Stimulated activated CD4-positive, alpha-beta T cell treated with anti-CD3 and anti-CD28 coated beads, Interleukin-4, amount 100 ng/mL, for 24 hours (primary cell): ENCODE results near the gene FAM120A.
"Not testable (repeated sequence)": the region's sequence is repeated elsewhere in the genome, so short reads cannot be mapped to it uniquely, and the experiment has no call there.

Experiments
- DNase-seq: peaks from one replicate; pipeline ENCODE4 v3.0.0-alpha.2; 2020

The FAM120A gene

DNA sequence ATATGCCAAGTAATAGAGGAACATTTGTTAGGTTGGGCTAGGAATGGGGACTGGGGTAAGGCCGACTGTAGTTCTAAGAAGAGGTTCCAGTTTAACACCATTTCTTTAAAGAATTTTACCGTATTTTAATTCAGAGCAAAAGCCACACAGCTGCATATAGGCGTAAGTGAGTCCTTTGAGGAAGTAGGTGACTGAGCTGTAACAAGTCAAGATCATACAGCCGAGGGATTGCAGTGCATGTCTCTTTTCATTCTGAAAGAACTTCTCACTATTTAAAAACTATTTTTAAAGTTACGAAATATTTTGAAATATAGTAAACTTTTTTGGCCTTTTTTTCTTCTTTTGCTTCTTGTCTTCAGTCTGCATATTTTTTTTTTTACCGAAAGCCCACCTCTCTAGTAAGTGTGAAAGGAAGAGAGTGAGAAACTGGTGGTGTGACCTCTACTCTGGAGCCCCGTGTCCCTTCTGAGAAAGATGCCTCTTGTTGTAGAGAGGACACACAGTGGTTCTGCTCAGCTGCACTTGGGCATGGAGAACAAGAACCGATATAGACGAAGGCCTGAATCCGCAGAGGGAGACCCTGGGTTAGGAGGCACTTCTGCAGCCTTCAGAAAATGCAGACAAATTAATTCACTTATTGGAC lies 60.8 kb downstream of the FAM120A start:
- not testable (repeated sequence) for DNase-seq

- DNase-seq: no peak
Measured at GRCh38 chr9:93513606-93514005, 62.1 kb downstream of the FAM120A start.

DNA sequence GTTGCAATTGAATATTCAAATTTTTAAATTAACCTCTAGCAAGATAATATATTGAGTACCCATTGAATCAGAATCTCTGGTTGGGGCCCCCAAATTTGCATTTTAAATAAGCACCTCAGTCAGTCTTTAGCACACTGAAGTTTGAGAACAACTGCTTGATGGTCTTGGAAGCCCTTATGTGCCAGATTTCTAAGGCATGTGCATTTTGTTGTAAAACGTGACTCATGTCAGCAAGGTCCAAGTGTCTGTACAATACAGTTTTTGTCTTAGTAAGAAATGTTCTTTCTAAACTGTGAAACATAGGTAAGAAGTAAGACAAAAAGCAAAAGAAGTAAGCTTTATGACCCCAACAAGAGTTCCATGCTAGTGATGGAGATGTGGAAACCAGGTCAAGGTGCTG lies 65.8 kb downstream of the FAM120A start:
- DNase-seq: no peak

DNA sequence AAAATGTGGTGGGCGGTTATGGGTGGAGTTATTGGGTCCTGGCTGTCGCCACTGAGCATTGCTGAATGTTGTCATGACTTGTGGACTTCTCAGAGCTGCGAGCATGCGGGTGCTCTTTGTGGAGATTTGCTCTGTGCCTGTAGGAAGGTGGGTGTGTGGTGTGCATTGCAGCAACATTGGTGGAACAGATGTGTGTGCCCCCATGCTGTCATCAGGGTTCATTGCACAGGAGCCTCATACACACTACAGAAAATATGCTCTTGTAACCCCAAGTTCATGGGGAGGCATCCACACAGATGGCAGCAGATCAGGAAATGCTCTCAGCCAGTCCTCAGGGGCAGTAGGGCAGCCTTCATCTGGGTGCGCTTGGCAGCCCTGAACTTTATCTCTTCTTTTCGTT lies 69.0 kb downstream of the FAM120A start:
- DNase-seq: no peak

DNA sequence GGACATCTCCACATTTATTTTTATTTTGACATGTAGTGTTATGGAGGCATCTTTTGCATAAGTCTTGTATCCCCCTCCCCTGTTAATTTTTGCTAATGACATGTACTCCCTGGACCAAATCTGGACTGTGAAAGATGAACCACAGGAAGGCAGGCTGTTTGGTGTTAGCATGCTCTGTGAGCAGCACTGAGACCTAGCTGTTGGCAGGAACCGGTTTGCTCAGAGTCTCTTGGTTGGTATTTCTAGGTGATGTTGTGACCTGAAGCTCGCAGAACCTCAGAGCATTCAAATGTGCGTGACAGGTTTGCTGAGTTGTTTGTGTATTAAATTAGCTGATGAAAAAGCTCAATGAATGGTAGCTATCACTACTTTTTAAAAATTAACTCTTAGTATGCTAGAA lies 71.3 kb downstream of the FAM120A start:
- DNase-seq: no peak

DNA sequence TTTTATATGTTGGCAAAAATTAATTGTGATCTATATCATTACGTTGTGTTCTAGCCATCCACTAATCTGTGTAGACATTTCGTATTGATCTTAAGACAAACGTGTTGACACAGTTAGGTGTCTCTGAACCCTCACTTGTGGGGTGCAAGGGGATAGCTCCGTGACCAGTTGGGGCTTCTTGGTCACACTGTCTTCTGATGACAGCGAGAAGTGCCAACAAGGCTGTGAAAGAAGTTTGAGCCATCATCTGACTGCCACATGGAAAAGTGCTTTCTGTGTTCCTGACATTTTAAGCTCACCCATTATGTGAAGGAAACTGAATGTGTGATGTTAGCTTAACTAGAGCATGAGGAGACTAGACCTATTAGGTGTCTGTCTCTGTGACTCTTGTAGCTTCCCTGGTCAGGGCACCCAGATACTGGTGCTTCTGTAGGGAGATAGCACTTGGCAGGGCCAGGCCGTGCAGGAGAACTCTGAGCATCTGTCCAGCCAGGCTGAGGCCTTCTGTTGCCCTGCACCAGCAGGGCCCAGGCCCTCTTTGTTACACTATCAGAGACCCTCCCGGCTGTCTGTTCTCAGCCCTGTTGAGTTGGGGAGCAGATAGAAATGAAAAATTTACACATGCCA lies 72.1 kb downstream of the FAM120A start:
- no peak for DNase-seq

GRCh38 chr9:93525476-93525875 lies 74.0 kb downstream of the FAM120A start:
- DNase-seq: no peak

DNA sequence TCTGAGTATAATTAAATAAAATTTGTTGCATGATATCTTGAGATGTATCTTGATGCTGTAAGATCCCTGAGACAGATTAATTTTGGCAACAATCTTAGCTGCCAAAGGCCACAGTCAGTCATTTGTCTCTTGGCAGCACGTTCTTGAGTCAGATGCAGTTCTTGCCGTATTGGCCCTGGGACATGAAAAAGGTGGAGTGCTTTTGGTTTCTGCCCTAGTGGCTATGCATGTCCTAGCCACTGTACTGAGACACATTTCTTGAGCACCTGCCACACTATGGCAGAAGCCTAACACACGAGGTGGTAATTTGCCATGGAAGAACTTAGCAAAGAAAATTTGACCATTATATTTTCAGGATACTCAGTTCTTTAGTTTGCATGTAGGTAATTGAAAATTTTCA lies 79.9 kb downstream of the FAM120A start:
- no peak for DNase-seq

DNA sequence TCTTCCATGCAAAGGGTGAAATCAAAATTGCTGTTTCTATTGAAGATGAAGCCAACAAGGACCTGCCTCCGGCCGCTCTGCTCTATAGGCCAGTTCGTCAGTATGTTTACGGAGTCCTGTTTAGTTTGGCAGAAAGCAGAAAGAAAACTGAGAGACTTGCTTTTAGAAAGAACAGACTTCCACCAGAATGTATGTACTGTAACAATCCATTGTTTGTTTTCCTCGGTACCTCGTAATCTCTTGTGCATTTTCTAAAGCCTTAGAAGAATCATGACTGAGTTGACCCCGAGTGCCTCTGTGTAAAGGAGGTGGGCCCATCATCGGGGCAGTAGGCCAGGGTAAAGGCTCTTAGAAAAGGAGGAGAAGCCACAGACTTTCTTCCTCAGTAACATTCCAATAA lies 80.7 kb downstream of the FAM120A start:
- no peak for DNase-seq

DNA sequence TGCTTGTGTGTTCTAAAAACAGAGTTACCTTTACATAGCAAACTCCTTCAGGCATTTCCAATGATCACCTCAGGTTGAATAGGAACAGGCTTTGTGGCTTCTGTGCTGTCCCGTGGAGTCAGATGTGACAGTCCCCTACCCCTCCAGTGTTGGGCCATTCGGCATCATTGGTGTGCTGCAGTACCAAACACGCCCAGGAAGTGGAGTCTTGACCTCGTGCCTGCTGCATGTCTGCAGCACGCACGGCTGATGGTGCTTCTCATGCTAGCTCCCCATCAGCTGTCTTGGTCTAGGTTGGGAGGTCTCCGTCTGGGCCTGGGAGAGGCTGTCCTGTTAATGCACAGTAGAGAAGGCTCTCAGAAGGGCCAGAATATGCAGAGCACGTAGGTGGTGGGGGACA lies 82.4 kb downstream of the FAM120A start:
- no peak for DNase-seq

- DNase-seq: no peak
Measured at GRCh38 chr9:93536167-93536566, 84.7 kb downstream of the FAM120A start.

DNA sequence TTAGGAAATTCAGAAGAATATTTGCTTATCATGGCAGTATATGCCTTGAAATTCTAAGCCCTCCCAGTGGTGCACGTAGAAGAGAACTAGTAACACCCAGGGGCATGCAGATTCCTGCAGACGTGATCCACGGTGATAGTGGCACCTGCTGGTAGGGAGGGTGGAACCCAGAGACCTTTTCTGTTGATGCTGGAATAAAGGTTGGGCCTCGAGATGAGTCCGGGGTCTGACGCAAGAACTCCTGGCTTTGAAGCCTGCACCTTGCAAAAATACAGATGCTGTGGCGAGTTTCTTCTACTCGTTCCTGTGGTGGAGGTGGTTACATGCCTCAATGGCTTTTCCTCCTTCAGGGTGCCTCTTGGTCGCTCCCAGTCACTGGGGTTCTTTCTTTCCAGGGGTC lies 85.4 kb downstream of the FAM120A start:
- no peak for DNase-seq

DNA sequence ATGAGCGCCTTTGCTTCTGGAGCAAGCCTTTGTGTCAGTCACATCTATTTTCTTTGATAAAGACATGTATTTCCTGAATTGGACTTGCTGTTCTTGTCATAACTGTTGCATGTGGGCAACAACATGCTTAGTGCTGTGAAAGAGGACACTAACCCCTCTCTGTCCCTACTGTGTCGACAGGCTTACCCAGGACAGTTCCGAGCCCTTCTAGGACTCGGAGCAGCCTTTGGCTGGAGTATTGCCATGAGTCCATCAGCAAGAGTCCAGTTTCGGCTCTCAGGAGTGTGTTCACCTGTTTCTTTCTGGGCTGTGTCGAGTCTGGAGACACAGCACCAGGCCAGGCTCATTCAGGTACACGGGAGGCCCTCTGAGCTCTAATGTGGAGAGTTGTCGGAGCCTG lies 88.8 kb downstream of the FAM120A start:
- DNase-seq: no peak

DNA sequence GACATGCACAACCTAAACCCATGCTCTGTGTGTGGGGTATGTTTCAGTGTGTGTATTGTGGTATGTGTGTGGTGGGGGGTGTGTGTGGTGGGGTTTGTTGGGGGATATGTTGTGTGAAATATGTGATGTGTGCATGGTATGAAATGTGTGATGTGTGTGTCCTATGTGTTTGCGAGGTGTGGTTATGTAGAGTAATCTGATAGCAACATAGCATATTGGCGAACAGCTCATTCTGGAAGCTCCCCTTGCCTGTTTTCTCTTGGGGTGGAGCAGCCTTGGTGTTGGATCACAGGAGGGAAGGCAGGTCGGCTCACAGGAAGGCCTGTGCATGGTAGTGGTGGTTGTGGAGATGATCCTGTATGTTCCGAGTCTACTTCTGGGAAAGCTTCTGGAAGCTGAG lies 89.5 kb downstream of the FAM120A start:
- DNase-seq: no peak

- no peak for DNase-seq
Measured at GRCh38 chr9:93541581-93542349, 90.3 kb downstream of the FAM120A start.

- no peak for DNase-seq
Measured at GRCh38 chr9:93543117-93543516, 91.6 kb downstream of the FAM120A start.

- no peak for DNase-seq
Measured at GRCh38 chr9:93546356-93546755, 94.9 kb downstream of the FAM120A start.

GRCh38 chr9:93549611-93550010 lies 98.1 kb downstream of the FAM120A start:
- DNase-seq: no peak

DNA sequence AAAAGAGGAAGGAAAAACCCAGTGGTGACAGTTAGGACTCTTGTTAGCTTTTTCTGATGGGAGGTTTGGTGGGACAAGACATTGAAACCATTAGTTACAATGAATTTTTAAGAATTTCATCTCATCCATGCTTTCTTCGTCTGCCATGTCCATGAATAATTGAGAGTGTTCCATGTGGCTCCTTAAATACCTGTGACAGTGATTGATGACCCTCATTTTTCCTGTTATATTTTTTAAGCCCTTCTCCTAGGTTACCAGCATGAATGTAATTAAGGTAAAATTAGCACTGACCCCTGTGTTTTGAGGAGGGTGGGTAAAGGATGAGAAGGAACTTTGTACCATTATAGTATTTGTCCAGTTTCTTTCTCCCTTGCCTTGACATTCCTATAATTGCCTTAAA lies 101.4 kb downstream of the FAM120A start:
- no peak for DNase-seq

- no peak for DNase-seq
Measured at GRCh38 chr9:93555370-93555769, 103.9 kb downstream of the FAM120A start.

GRCh38 chr9:93557366-93558137 lies 106.1 kb downstream of the FAM120A start:
- DNase-seq: no peak

DNA sequence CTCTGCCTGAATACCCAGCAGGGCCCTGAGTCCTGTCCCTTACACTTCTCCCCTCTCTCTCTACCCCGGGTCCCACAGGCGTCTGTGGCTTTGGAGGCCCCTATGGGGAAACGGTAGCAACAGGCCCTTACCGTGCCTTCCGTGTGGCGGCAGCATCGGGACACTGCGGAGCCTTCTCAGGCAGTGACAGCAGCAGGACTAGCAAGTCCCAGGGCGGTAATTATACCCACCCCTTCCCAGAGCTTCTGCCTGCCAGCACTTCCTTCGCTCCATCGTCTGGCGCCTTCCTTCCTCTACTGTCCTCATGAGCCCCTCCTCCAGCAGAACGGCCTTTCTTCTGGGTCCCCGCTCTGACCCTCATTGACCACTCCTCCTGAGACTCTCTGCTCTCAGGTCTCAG lies 107.0 kb downstream of the FAM120A start:
- DNase-seq: no peak

DNA sequence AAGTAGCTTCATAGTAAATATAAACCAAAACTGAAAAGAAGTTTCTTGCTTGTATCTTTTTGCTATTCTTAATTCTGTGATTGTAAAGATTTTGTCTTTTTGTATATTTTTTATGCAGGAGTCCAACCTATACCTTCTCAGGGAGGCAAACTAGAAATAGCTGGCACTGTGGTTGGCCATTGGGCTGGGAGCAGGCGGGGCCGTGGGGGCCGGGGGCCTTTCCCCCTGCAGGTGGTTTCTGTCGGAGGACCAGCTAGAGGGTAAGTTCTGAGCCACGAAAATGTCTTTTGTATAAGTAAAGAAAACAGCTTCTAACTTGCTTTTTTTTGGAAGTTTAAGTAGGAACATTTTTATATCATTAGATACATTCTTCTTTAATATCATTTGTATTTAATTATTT lies 109.5 kb downstream of the FAM120A start:
- DNase-seq: no peak

DNA sequence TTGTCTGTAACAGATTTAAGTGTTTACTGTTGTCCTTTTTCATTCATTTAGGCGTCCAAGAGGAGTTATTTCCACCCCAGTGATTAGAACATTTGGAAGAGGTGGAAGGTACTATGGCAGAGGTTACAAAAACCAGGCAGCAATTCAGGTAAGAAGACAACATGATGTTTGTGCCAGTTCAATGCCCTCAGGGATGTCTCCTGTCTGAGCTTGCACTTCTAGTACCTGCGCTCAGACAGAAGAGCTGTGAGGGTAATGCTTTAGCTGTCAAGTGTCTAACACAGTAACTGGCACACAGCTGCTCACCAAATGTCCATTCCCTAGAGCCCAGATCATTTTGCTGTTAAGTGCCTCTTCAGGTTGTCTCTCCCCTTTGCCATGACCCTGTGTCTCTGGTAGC lies 110.7 kb downstream of the FAM120A start:
- no peak for DNase-seq
